ENCODE data around the gene NLGN4X. TPM values are rescaled to one million over a fixed set of nuclear protein-coding genes. Genes with fewer than 3 reads are reported as not detected.
A peak's percentile ranks its signal among the peaks of the same experiment; 100 is the strongest.

The NLGN4X gene
- total RNA-seq, 2 experiments from 2014 or later: not detected

DNA sequence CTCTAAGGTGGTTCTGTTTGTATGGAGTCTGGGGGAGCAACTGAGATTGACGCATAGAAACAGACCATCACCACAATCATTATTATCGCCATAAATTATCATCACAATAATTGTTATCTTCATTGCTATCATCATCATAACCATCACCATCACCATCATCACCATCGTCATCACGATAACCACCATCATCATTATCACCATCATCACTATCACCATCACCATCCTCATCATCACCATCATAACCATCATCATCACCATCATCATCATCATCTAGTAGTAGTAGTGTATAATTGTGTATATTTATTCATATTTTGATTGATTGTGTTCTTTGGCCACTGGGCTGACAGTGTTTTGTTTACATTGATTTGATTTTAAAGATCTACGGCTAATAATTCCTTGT lies 95.7 kb downstream of the NLGN4X start:
- TF ChIP-seq, protein P1, sequence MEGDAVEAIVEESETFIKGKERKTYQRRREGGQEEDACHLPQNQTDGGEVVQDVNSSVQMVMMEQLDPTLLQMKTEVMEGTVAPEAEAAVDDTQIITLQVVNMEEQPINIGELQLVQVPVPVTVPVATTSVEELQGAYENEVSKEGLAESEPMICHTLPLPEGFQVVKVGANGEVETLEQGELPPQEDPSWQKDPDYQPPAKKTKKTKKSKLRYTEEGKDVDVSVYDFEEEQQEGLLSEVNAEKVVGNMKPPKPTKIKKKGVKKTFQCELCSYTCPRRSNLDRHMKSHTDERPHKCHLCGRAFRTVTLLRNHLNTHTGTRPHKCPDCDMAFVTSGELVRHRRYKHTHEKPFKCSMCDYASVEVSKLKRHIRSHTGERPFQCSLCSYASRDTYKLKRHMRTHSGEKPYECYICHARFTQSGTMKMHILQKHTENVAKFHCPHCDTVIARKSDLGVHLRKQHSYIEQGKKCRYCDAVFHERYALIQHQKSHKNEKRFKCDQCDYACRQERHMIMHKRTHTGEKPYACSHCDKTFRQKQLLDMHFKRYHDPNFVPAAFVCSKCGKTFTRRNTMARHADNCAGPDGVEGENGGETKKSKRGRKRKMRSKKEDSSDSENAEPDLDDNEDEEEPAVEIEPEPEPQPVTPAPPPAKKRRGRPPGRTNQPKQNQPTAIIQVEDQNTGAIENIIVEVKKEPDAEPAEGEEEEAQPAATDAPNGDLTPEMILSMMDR (IDR thresholded peaks at IDR 0.05): no peak
- no peak overlapping the region for H3K27ac Mint-ChIP-seq
- H3K4me1 Mint-ChIP-seq (ENCODE audit: low read depth): no peaks in the 10 kb centered on the region
- intact Hi-C loops (cut with micrococcal nuclease): no loop called here
- CTCF ChIA-PET: no interaction called here
- H3K9me3 Mint-ChIP-seq: no peaks in the 10 kb centered on the region
- no peak overlapping the region for H3K4me3 Mint-ChIP-seq
- DNase-seq (no peak), ATAC-seq (no peak)
- H3K36me3 Mint-ChIP-seq (ENCODE audit: low read depth): no peaks in the 10 kb centered on the region
- H3K27me3 Mint-ChIP-seq: no peaks in the 10 kb centered on the region
- POLR2A ChIA-PET: no interaction called here

DNA sequence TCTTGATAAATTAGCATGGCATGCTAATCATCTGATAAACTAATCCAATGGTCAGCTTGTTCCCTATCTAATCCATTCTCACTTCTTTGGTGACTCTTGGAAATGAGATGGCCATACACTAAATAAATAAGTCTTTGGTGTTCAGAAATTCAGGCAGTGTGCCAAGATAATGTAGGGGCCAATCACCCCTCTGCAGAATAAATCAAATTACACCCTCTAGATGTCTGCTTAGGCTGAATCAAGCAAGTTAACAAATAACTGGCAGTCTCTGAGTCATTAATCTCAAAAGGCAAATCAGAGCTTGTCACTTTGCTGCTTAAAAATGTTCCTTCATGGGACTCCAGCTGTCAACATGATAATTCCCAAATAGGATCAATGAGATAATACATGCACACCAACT lies 97.4 kb downstream of the NLGN4X start:
- H3K4me1 Mint-ChIP-seq (ENCODE audit: low read depth): no peaks in the 10 kb centered on the region
- POLR2A ChIA-PET: no interaction called here
- TF ChIP-seq, protein P1 (IDR thresholded peaks at IDR 0.05): no peak

DNA sequence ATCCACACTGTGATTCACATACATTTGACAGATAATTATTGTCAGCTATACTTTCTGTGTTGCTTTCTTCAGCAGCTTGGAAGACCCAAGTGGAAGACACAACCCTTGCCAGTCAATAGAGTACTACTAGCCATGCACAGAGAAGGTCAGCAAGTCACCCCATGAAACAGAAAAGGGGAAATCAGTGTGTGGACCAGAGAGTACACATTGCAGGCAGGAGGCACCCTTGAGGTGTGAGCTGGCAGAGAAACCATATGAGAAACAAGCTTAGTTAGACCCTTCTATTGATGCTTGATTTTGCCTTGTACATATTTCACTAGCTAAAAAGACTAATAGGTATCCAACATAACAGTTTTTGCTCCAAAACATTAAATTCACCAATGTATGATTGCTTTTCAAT lies 99.5 kb downstream of the NLGN4X start:
- ChIA-PET POLR2A (no interaction called here), CTCF (no interaction called here)
- no peaks in the 10 kb centered on the region for H3K4me1 Mint-ChIP-seq (ENCODE audit: low read depth)
- H3K9me3 Mint-ChIP-seq: no peaks in the 10 kb centered on the region
- TF ChIP-seq, protein P1 (IDR thresholded peaks at IDR 0.05): no peak
- ATAC-seq (no peak), DNase-seq (no peak)
- no peak overlapping the region for H3K4me3 Mint-ChIP-seq
- no peak overlapping the region for H3K27ac Mint-ChIP-seq
- intact Hi-C loops (cut with micrococcal nuclease): no loop called here
- no peaks in the 10 kb centered on the region for H3K27me3 Mint-ChIP-seq
- no peaks in the 10 kb centered on the region for H3K36me3 Mint-ChIP-seq (ENCODE audit: low read depth)

More for the DNA sequence above, 97.4 kb downstream of the NLGN4X start:
- H3K27me3 Mint-ChIP-seq: no peaks in the 10 kb centered on the region
- H3K36me3 Mint-ChIP-seq (ENCODE audit: low read depth): no peaks in the 10 kb centered on the region
- DNase-seq: no peak
- H3K4me3 Mint-ChIP-seq: no peak overlapping the region
- no peak overlapping the region for H3K27ac Mint-ChIP-seq
- no peaks in the 10 kb centered on the region for H3K9me3 Mint-ChIP-seq
- CTCF ChIA-PET: no interaction called here
- intact Hi-C loops (cut with micrococcal nuclease): no loop called here
- ATAC-seq: no peak

DNA sequence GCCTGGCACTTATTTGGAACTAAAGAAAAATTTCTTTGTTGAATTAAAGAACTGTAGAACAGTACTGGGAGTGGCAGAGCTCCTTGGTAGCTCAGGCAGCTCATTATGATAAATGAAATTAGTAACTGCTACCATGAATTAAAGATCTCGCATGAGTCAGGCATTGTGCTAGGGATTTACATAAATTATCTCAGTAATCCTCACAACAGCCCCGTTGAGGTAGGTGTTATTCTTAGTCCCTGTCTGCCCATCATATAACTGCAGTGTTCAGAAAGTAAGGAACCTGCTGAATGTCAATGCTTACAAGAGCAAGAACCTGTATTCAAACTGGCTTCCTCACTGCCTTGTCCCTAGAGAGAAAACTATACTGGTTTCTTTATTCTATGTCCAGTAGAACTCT lies 108.3 kb downstream of the NLGN4X start:
- ATAC-seq (no peak), DNase-seq (no peak)
- H3K4me3 Mint-ChIP-seq: no peak overlapping the region
- no peaks in the 10 kb centered on the region for H3K4me1 Mint-ChIP-seq (ENCODE audit: low read depth)
- intact Hi-C loops (cut with micrococcal nuclease): no loop called here
- no peaks in the 10 kb centered on the region for H3K9me3 Mint-ChIP-seq
- ChIA-PET POLR2A (no interaction called here), CTCF (no interaction called here)
- TF ChIP-seq, protein P1 (IDR thresholded peaks at IDR 0.05): no peak
- H3K27me3 Mint-ChIP-seq: no peaks in the 10 kb centered on the region
- H3K27ac Mint-ChIP-seq: no peak overlapping the region
- no peaks in the 10 kb centered on the region for H3K36me3 Mint-ChIP-seq (ENCODE audit: low read depth)

DNA sequence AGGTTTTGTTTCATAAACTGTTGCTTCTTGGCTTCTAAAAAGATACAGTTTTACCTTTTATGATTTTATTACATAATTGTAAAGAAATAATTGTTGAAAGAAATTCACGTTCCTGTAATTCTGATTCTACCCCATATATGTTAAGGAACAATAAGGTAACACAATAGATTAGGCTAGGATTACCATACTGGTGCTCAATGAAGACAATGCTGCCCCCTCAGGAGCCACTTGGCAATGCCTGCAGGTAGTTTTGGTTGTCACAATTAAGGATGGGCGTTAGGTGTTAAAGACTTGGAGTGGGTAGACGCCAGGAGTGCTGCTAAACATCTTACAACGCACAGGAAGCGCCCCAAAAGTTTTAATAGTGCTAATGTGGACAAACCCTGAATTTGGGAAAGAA lies 133.2 kb downstream of the NLGN4X start:
- TF ChIP-seq, protein P1 (IDR thresholded peaks at IDR 0.05): no peak
- Mint-ChIP-seq H3K4me3 (no peak overlapping the region), H3K9me3 (no peaks in the 10 kb centered on the region), H3K27me3 (no peaks in the 10 kb centered on the region), H3K4me1 (ENCODE audit: low read depth) (no peaks in the 10 kb centered on the region), H3K36me3 (ENCODE audit: low read depth) (no peaks in the 10 kb centered on the region), H3K27ac (no peak overlapping the region)
- no peak for ATAC-seq
- intact Hi-C loops (cut with micrococcal nuclease): no loop called here
- ChIA-PET CTCF (no interaction called here), POLR2A (no interaction called here)
- DNase-seq: peak; percentile 1

All from activated CD8-positive, alpha-beta T cell treated with anti-CD3 and anti-CD28 coated beads for 36 hours (primary cell).